ENCODE data around the gene WDR93. TPM values are rescaled to one million over a fixed set of nuclear protein-coding genes. Genes with fewer than 3 reads are reported as not detected.
A peak's percentile ranks its signal among the peaks of the same experiment; 100 is the strongest.

WDR93 gene
- total RNA-seq, 4 donors from 2014 or later, result 0.28 to 1.1 (median 0.36) TPM; not detected in 1

DNA sequence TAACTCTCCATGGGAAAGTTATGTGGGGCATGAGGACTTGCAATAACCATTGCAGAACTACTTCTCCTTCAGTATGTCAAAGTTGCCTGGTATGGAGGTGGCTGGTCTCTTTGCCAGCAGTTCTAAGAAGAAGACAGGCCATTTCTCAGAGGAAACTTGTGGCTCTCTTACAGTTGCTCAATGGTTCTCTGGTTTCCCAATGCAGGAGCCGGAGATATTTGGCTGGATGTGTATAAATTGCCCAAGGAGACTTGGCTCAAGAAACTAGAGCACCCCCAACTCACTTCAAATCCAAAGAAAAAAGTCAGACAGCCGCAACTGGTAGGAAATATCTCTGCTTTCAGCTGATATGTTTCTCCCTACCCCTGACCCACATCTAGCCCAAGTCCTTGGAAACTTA, 24.2 kb downstream of the WDR93 start:
- DNase-seq (ENCODE audit: low spot score) (no peak), ATAC-seq (ENCODE audit: low FRiP score) (peak; percentile 68)
- TF ChIP-seq, protein P1, sequence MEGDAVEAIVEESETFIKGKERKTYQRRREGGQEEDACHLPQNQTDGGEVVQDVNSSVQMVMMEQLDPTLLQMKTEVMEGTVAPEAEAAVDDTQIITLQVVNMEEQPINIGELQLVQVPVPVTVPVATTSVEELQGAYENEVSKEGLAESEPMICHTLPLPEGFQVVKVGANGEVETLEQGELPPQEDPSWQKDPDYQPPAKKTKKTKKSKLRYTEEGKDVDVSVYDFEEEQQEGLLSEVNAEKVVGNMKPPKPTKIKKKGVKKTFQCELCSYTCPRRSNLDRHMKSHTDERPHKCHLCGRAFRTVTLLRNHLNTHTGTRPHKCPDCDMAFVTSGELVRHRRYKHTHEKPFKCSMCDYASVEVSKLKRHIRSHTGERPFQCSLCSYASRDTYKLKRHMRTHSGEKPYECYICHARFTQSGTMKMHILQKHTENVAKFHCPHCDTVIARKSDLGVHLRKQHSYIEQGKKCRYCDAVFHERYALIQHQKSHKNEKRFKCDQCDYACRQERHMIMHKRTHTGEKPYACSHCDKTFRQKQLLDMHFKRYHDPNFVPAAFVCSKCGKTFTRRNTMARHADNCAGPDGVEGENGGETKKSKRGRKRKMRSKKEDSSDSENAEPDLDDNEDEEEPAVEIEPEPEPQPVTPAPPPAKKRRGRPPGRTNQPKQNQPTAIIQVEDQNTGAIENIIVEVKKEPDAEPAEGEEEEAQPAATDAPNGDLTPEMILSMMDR (IDR thresholded peaks at IDR 0.05), result no peak

DNA sequence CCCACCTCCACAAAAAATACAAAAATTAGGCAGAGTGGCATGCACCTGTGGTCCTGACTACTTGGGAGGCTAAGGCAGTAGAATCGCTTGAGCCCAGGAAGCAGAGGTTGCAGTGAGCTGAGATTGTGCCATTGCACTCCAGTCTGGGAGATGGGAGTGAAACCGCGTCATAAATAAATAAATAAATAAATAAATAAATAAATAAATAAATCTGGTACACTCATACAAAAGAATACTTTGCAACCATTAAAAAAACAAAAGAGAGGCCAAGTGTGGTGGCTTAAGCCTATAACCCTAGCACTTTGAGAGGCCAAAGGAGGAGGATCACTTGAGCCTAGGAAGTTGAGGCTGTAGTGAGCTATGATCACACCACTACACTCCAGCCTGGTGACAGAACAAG, 32.4 kb downstream of the WDR93 start:
- DNase-seq (ENCODE audit: low spot score) (no peak), ATAC-seq (ENCODE audit: low FRiP score) (no peak)
- TF ChIP-seq, protein P1 (IDR thresholded peaks at IDR 0.05), result no peak

DNA sequence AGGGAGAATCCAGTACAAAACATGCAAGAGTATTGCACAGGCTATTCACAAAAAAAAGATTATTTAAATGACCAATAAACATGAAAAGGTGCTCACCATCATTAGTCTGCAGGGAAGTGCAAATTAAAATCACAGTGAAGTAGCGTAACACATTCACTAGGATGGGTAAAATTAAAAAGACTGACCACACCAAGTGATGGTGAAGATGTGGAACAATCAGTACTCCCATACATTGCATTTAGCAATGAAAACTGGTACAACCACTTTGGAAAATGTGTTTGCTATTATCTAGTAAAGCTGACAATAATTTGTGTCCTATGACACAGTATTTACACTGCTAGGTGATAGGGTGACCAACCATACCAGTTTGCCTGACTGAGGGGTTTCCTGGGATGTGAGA, 34.0 kb downstream of the WDR93 start:
- TF ChIP-seq, protein P1 (IDR thresholded peaks at IDR 0.05), result no peak
- ATAC-seq (ENCODE audit: low FRiP score) (no peak), DNase-seq (ENCODE audit: low spot score) (no peak)

DNA sequence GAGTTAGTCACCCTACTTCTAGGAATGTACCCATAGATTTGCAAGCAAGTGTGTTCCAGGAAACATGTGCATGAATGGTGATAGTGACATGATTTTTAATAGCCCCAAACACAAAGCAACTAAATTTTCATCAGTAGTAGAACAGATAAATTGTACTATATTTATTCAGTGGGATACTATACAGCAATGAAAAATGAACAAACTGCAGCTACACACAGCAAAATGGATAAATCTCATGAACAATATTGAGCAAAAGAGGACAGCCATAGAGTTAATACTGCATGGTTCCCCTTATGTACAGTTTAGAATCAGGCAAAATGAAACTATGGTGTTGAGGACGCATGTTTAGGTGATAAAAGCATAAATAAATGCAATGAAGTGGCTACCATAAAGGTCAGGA, 34.5 kb downstream of the WDR93 start:
- TF ChIP-seq, protein P1 (IDR thresholded peaks at IDR 0.05), result no peak
- DNase-seq (ENCODE audit: low spot score), result no peak
- no peak for ATAC-seq (ENCODE audit: low FRiP score)

DNA sequence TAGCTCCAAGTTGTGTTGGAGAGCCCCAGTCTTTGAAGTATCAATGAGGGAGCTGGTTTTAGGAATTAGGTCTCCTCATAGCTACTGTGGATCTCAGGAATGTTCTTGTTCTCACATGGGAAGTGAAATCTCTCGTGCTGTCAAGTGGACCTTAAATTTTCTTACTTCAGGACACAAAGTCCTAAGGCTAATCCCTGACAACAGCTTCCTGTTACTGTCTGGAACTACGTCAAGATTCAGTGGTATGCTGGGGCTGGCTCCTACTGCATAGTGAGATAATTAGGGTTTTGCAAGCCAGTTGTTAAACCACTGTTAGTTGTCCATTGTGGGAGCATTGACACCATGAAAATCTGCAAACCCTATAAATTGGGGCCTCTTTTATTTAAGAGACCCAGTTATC, 37.6 kb downstream of the WDR93 start:
- DNase-seq (ENCODE audit: low spot score) (no peak), ATAC-seq (ENCODE audit: low FRiP score) (peak; percentile 40)
- TF ChIP-seq, protein P1 (IDR thresholded peaks at IDR 0.05), result no peak

DNA sequence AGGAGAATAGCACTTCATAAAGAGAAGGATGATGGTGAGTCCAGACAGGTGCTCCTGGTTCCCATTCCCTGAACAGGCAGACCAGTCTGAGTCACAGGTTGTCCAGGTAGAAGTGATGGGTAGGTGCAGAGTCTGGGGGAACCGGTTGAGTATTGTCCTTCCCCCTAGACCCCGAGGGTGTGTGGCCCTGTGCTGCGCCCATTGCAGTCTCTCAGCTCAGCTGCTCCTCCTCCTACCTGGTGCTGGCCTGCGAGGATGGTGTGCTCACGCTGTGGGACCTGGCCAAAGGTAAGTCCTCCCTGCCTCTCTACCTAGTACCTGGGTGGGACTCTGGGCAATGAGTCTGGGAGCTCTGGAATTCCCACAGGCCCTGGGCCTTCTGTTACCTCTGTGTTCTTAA, 40.7 kb downstream of the WDR93 start:
- ATAC-seq (ENCODE audit: low FRiP score) (no peak), DNase-seq (ENCODE audit: low spot score) (no peak)
- TF ChIP-seq, protein P1 (IDR thresholded peaks at IDR 0.05), result no peak

DNA sequence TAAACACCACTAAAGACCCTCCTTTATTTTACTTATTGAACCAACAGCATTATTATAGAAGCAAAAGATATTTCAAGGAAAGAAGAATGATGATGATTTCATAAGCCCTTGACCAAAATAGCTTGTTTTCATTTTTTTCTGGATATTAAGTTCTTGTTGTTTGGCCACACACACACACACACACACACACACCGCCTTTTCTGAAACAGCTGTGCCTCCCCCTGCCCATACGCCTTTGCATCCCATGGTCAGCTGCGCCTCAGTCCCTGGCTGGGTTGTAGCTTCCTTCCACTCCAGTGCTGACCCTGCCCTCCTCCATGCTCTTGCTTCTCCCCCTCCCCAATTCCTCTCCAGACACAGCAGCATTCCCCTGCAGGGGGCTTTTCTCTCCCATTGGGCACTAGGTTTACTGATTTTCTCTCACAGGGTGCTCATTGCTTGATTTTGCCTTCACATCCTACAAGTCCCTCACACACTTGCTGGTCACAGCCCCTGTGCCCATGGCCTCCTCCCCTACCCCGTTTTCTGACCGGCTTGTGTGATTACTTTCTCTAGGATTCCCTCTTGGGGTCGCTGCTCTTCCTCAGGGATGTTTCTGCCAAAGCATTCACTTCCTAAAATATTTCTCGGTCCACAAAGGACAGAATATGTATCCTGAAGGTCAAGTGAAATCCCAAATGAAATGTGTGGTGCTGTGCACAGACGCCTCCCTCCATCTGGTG, 42.0 kb downstream of the WDR93 start:
- TF ChIP-seq, protein P1 (IDR thresholded peaks at IDR 0.05), result no peak
- DNase-seq (ENCODE audit: low spot score) (no peak), ATAC-seq (ENCODE audit: low FRiP score) (no peak)

Data from omental fat pad (tissue), 4 donors.